Activated CD4-positive, alpha-beta T cell treated with anti-CD3 and anti-CD28 coated beads, Interleukin-2, amount 50 U/mL, for 4 hours (primary cell): Measurements from ENCODE around the gene CWH43.
"Not testable (repeated sequence)": the region's sequence is repeated elsewhere in the genome, so short reads cannot be mapped to it uniquely, and the experiment has no call there.

Experiments used
- DNase-seq, 2 experiments: peaks; one replicate each; pipeline ENCODE4 v3.0.0-alpha.2; 2020

Gene CWH43

DNA sequence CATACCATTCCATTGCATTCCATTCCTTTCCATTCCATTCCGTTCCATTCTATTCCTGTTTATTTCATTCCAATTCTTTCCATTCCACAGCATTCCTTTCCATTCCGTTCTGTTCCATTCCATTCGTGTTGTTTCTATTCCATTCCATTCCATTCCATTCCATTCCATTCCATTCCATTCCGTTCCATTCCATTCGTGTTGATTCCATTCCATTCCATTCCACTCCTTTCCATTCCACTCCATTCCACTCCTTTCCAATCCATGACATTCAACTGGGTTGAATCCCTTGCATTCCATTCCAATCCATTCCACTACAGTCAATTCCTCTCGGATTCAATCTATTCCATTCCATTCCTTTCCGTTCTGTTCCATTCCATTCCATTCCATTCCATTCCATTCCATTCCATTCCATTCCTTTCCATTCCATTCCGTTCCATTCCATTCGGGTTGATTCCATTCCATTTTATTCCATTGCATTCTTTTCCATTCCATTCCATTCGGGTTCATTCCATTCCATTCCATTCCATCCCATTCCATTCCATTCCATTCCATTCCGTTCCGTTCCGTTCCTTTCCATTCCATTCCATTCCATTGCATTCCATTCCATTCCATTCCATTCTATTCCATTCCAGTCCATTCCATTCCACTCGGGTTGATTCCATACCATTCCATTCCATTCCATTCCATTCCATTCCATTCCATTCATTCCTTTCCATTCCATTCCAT is 112.1 kb downstream of the CWH43 start:
- not testable (repeated sequence) for DNase-seq

DNA sequence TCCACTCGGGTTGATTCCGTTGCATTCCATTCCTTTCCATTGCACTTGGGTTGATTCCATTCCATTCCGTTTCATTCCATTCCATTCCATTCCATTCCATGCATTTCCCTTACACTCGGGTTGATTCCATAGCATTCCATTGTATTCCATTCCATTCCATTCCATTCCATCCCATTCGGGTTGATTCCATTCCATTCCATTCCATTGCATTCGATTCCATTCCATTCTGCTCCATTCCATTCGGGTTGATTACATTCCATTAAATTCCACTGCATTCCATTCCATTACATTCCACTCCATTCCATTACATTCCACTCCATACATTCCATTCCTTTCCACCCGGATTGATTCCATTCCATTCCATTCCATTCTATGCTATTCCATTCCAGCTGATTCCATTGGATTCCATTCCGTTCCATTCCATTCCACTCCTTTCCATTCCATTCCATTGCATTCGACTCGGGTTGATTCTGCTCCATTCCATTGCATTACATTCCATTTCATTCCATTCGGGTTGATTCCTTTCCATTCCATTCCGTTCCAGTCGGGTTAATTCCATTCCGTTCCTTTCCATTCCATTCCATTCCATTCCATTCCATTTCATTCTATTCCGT is 113.9 kb downstream of the CWH43 start:
- not testable (repeated sequence) for DNase-seq

DNA sequence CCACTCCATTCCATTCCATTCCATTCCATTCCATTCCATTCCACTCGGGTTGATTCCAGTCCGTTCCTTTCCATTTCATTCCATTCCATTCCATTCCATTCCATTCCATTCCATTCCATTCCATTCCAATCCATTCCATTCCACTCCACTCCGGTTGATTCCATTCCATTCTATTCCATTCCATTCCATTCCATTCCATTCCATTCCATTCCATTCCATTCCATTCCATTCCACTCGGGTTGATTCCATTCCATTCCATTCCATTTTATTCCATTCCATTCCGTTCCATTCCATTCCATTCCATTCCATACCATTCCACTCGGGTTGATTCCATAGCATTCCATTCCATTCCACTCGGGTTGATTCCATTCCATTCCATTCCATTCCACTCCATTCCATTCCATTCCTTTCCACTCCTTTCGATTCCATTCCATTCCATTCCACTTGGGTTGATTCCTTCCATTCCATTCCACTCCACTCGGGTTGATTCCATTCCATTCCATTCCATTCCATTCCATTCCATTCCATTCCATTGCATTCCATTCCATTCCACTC is 116.3 kb downstream of the CWH43 start:
- DNase-seq = not testable (repeated sequence)

DNA sequence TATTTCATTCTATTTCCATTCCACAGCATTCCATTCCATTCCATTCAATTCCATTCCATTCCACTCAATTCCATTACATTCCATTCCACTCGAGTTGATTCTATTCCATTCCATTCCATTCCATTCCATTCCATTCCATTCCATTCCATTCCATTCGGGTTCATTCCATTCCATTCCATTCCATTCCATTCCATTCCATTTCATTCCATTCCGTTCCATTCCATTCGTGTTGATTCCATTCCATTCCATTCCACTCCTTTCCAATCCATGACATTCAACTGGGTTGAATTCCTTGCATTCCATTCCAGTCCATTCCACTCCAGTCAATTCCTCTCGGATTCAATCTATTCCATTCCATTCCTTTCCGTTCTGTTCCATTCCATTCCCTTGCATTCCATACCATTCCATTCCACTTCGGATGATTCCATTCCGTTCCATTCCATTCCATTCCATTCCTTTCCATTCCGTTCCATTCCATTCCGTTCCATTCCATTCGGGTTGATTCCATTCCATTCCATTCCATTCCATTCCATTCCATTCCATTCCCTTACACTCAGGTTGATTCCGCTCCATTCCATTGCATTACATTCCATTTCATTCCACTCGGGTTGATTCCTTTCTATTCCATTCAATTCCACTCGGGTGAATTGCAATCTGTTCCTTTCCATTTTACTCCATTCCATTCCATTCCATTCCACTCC is 117.5 kb downstream of the CWH43 start:
- not testable (repeated sequence) for DNase-seq

DNA sequence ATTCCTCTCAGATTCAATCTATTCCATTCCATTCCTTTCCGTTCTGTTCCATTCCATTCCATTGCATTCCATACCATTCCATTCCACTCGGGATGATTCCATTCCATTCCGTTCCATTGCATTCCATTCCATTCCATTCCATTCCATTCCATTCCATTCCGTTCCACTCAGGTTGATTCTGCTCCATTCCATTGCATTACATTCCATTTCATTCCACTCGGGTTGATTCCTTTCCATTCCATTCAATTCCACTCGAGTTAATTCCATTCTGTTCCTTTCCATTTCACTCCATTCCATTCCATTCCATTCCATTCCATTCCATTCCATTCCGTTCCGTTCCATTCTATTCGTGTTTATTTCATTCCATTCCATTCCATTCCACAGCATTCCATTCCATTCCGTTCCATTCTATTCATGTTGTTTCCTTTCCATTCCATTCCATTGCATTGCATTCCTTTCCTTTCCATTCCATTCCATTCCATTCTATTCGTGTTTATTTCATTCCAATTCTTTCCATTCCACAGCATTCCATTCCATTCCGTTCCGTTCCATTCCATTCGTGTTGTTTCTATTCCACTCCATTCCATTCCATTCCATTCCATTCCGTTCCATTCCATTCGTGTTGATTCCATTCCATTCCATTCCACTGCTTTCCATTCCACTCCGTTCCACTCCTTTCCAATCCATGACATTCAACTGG is 118.3 kb downstream of the CWH43 start:
- DNase-seq = not testable (repeated sequence)

DNA sequence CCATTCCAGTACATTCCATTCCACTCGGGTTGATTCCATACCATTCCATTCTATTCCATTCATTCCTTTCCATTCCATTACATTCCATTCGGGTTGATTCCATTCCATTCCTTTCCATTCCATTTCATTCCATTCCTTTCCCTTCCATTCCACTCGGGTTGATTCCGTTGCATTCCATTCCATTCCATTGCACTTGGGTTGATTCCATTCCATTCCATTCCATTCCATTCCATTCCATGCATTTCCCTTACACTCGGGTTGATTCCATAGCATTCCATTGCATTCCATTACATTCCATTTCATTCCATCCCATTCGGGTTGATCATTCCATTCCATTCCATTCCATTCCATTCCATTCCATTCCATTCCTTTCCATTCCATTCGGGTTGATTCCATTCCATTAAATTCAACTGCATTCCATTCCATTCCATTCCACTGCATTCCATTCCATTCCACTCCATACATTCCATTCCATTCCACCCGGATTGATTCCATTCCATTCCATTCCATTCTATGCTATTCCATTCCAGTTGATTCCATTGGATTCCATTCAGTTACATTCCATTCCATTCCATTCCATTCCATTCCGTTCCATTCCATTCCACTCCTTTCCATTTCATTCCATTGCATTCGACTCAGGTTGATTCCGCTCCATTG is 119.3 kb downstream of the CWH43 start:
- DNase-seq = not testable (repeated sequence)

DNA sequence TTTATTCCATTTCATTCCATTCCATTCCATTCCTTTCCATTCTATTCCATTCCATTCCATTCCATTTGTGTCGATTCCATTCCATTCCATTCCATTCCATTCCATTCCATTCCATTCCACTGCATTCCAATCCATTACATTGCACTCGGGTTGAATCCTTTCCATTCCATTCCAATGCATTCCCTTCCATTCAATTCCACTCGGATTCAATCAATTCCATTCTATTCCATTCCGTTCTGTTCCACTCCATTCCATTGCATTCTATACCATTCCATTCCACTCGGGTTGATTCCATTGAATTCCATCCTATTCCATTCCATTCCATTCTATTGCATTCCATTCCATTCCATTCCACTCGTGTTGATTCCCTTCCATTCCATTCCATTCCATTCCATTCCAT is 121.2 kb downstream of the CWH43 start:
- DNase-seq = not testable (repeated sequence)

DNA sequence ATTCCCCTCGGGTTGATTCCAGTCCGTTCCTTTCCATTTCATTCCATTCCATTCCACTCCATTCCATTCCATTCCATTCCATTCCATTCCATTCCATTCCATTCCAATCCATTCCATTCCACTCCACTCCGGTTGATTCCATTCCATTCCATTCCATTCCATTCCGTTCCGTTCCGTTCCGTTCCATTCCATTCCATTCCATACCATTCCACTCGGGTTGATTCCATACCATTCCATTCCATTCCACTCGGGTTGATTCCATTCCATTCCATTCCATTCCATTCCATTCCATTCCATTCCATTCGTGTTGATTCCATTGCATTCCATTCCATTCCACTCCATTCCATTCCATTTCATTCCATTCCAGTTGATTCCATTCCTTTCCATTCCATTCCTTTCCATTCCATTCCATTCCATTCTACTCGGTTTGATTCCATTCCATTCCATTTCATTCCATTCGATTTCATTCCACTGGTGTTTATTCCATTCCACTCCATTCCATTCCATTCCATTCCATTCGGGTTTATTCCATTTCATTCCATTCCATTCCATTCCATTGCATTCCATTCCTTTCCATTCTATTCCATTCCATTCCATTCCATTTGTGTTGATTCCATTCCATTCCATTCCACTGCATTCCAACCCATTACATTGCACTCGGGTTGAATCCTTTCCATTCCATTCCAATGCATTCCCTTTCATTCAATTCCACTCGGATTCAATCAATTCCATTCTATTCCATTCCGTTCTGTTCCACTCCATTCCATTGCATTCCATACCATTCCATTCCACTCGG is 122.3 kb downstream of the CWH43 start:
- DNase-seq = not testable (repeated sequence)

DNA sequence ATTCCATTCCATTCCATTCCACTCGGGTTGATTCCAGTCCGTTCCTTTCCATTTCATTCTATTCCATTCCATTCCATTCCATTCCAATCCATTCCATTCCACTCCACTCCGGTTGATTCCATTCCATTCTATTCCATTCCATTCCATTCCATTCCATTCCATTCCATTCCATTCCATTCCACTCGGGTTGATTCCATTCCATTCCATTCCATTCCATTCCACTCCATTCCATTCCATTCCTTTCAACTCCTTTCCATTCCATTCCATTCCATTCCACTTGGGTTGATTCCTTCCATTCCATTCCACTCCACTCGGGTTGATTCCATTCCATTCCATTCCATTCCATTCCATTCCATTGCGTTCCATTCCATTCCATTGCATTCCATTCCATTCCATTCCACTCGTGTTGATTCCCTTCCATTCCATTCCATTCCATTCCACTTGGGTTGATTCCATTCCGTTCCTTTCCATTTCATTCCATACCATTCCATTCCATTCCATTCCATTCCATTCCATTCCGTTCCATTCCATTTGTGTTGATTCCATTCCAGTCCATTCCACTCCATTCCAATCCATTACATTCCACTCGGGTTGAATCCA is 123.6 kb downstream of the CWH43 start:
- DNase-seq = not testable (repeated sequence)

DNA sequence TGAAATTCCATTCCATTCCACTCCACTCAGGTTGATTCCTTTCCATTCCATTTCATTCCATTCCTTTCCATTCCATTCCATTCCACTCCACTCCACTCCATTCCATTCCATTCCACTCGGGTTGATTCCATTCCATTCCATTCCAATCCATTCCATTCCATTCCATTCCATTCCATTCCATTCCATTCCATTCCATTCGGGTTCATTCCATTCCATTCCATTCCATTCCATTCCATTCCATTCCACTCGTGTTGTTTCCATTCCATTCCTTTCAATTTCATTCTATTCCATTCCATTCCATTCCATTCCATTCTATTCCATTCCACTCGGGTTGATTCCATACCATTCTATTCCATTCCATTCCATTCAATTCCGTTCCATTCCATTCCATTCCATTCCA is 124.5 kb downstream of the CWH43 start:
- DNase-seq = not testable (repeated sequence)
